GM21825 (cell line): ENCODE measurements around the gene CCNB1.
A peak's percentile ranks its signal among the peaks of the same experiment; 100 is the strongest.
"Not testable (repeated sequence)": the region's sequence is repeated elsewhere in the genome, so short reads cannot be mapped to it uniquely, and the experiment has no call there.

Experiments used
- ATAC-seq: cut with Tn5 transposase; IDR thresholded peaks from one replicate; pipeline ENCODE4 v1.9.1; 2021; ENCODE audit warnings: mild to moderate bottlenecking, moderate library complexity; ENCODE audit not compliant: unreplicated experiment

The CCNB1 gene

GRCh38 chr5:69181659-69182293 lies 14.8 kb downstream of the CCNB1 start:
- not testable (repeated sequence) for ATAC-seq

GRCh38 chr5:69184621-69185020 lies 17.7 kb downstream of the CCNB1 start:
- no peak for ATAC-seq

GRCh38 chr5:69187342-69187741 lies 20.4 kb downstream of the CCNB1 start:
- no peak for ATAC-seq

- ATAC-seq: no peak
Observed at GRCh38 chr5:69188811-69189161, 21.8 kb downstream of the CCNB1 start.

- peak; percentile 94 for ATAC-seq
Observed at GRCh38 chr5:69189162-69190086, 22.5 kb downstream of the CCNB1 start, which contains the start of gene CENPH. Gene CENPH, plus strand, starts transcription at chr5:69189583. Its CDS starts 52 bp downstream, at chr5:69189635.

GRCh38 chr5:69202497-69202896 lies 35.5 kb downstream of the CCNB1 start:
- no peak for ATAC-seq

GRCh38 chr5:69206528-69207190 lies 39.7 kb downstream of the CCNB1 start:
- no peak for ATAC-seq

GRCh38 chr5:69209602-69210001 lies 42.7 kb downstream of the CCNB1 start:
- ATAC-seq: no peak

GRCh38 chr5:69211200-69211599 lies 44.2 kb downstream of the CCNB1 start:
- ATAC-seq: no peak

GRCh38 chr5:69212022-69212421 lies 45.1 kb downstream of the CCNB1 start:
- no peak for ATAC-seq

GRCh38 chr5:69213513-69214215 lies 46.7 kb downstream of the CCNB1 start:
- ATAC-seq: no peak

- no peak for ATAC-seq
Observed at GRCh38 chr5:69217151-69217511, 50.2 kb downstream of the CCNB1 start.

GRCh38 chr5:69217548-69218526 lies 50.9 kb downstream of the CCNB1 start:
- ATAC-seq: peak; percentile 93

GRCh38 chr5:69219939-69220338 lies 53.0 kb downstream of the CCNB1 start:
- ATAC-seq: no peak

GRCh38 chr5:69220371-69220770 lies 53.4 kb downstream of the CCNB1 start:
- not testable (repeated sequence) for ATAC-seq

GRCh38 chr5:69220833-69221232 lies 53.9 kb downstream of the CCNB1 start:
- ATAC-seq: not testable (repeated sequence)

GRCh38 chr5:69224520-69224919 lies 57.6 kb downstream of the CCNB1 start:
- no peak for ATAC-seq

GRCh38 chr5:69225860-69226259 lies 58.9 kb downstream of the CCNB1 start:
- no peak for ATAC-seq
